HepG2 (cell line): ENCODE measurements around the gene ATP11A. TPM values are rescaled to one million over a fixed set of nuclear protein-coding genes. Genes with fewer than 3 reads are reported as not detected.

Source experiments
- AGO2 ChIP-seq: fragments of 200-400 bp; formaldehyde crosslinking; optimal IDR thresholded peaks from 2 replicates; pipeline ENCODE3; 2017; ENCODE audit warnings: mild to moderate bottlenecking, low read depth, low read length, moderate library complexity
- DRAP1 ChIP-seq: IDR thresholded peaks from 2 replicates; pipeline ENCODE4 v1.6.1; 2016; ENCODE audit warnings: missing genetic modification reagents, missing compliant biosample characterization
- ELF4 ChIP-seq: sonication (generic); formaldehyde crosslinking; IDR thresholded peaks from 2 replicates; pipeline ENCODE4 v1.5.0; 2020; ENCODE audit warnings: missing genetic modification reagents, mild to moderate bottlenecking, moderate library complexity, borderline replicate concordance
- FLYWCH1 ChIP-seq: sonication (generic); formaldehyde crosslinking; IDR thresholded peaks from 2 replicates; pipeline ENCODE4 v1.8.1; 2023; ENCODE audit warnings: mild to moderate bottlenecking, missing genetic modification reagents
- HNF1A ChIP-seq, 2 experiments: sonication (generic) in 1 of 2; formaldehyde crosslinking in 1 of 2; IDR thresholded peaks; 2 replicates each; pipeline versions ENCODE4 v1.4.0 to v1.6.1; 2016 to 2020; ENCODE audit warnings: borderline replicate concordance in 1 of 2, low read depth in 1 of 2, mild to moderate bottlenecking in 1 of 2, missing genetic modification reagents in 1 of 2
- JUND ChIP-seq: sonication (generic); formaldehyde crosslinking; IDR thresholded peaks from 2 replicates; pipeline ENCODE4 v1.8.0; 2022; ENCODE audit warnings: mild to moderate bottlenecking, missing genetic modification reagents
- MED13 ChIP-seq: sonication (generic); formaldehyde crosslinking; IDR thresholded peaks from 2 replicates; pipeline ENCODE4 v1.5.0; 2020; ENCODE audit warnings: missing genetic modification reagents
- NCOA2 ChIP-seq: sonication (generic); formaldehyde crosslinking; IDR thresholded peaks from 2 replicates; pipeline ENCODE4 v1.8.0; 2022; ENCODE audit warnings: inconsistent platforms
- NKX3-1 ChIP-seq: sonication (generic); formaldehyde crosslinking; IDR thresholded peaks from 2 replicates; pipeline ENCODE4 v1.5.0; 2020; ENCODE audit warnings: missing genetic modification reagents
- SIX4 ChIP-seq: sonication (generic); formaldehyde crosslinking; IDR thresholded peaks from 2 replicates; pipeline ENCODE4 v1.4.0; 2020; ENCODE audit warnings: missing genetic modification reagents
- ZBTB38 ChIP-seq: sonication (generic); formaldehyde crosslinking; IDR thresholded peaks from 2 replicates; pipeline ENCODE4 v1.5.1; 2020; ENCODE audit warnings: mild to moderate bottlenecking, missing genetic modification reagents
- ZFP62 ChIP-seq: sonication (generic); formaldehyde crosslinking; IDR thresholded peaks from 2 replicates; pipeline ENCODE4 v1.4.0; 2020; ENCODE audit warnings: missing genetic modification reagents
- ZNF333 ChIP-seq: sonication (generic); formaldehyde crosslinking; IDR thresholded peaks from 2 replicates; pipeline ENCODE4 v1.4.0; 2020; ENCODE audit warnings: mild to moderate bottlenecking, missing genetic modification reagents, borderline replicate concordance
- ZNF569 ChIP-seq: sonication (generic); formaldehyde crosslinking; IDR thresholded peaks from 2 replicates; pipeline ENCODE4 v1.5.0; 2020; ENCODE audit warnings: mild to moderate bottlenecking, missing genetic modification reagents, moderate library complexity, borderline replicate concordance
- ZNF614 ChIP-seq: IDR thresholded peaks from 2 replicates; pipeline ENCODE4 v1.6.1; 2018; ENCODE audit warnings: missing biosample characterization, missing genetic modification reagents, inconsistent platforms, borderline replicate concordance
- ZNF639 ChIP-seq: conservative IDR thresholded peaks from 2 replicates; pipeline ENCODE4 v1.6.1; 2018; ENCODE audit warnings: missing genetic modification reagents
- ZNF687 ChIP-seq: sonication (generic); formaldehyde crosslinking; IDR thresholded peaks from 2 replicates; pipeline ENCODE4 v1.5.1; 2020; ENCODE audit warnings: mild to moderate bottlenecking, missing genetic modification reagents, moderate library complexity
- ZNF776 ChIP-seq: sonication (generic); formaldehyde crosslinking; IDR thresholded peaks from 2 replicates; pipeline ENCODE4 v1.4.0; 2020; ENCODE audit warnings: mild to moderate bottlenecking, missing genetic modification reagents
- polyA plus RNA-seq, 8 experiments: library from polyadenylated mRNA; depleted of rRNA in 3 of 8; stranded (reverse) in 7 of 8; unstranded in 1 of 8; fragments of >200 nt; fragmentation: Illumina TruSeq in 4 of 8; extraction: Trizol in 4 of 8; gene quantifications; 2 replicates each; pipeline versions ENCODE4 v1.2.1 to v1.2.3, GENCODE V29; 2011 to 2016; ENCODE audit warnings: low read depth in 4 of 8, missing spikeins in 1 of 8, mixed read lengths in 1 of 8; ENCODE audit not compliant: insufficient read depth in 1 of 8
- total RNA-seq, 5 experiments: library from RNA; depleted of rRNA; stranded (reverse); fragments of >200 nt; fragmentation: Illumina TruSeq; extraction: Trizol; gene quantifications; 2 replicates each; pipeline ENCODE4 v1.2.3, GENCODE V29; 2016; ENCODE audit warnings: low read depth in 1 of 5

ATP11A gene
- total and polyA plus RNA-seq, 2 of the 13 experiments (the other 11 are each of a cell fraction or from before 2014, with no cell fraction given) = 18.4 to 20.1 TPM

- TF ChIP-seq ZNF776 (no peak), ZNF569 (CRISPR knock-in tag) (no peak), ZNF687 (CRISPR knock-in tag) (peak; percentile 48; the same call in 1 of the 2 replicates), DRAP1 (CRISPR knock-in tag) (no peak), JUND (CRISPR knock-in tag) (no peak), HNF1A (IDR thresholded peaks at IDR 0.05; ENCODE audit: low read depth) (0 out of 2 replicates have a peak, but pooled peaks have one; percentile 3), HNF1A (CRISPR knock-in tag; IDR thresholded peaks at IDR 0.05; ENCODE audit: borderline replicate concordance) (peak; percentile 58; the same call in 1 of the 2 replicates), ZNF333 (CRISPR knock-in tag) (no peak), ZBTB38 (CRISPR knock-in tag) (peak; percentile 53; the same call in 1 of the 2 replicates), ELF4 (CRISPR knock-in tag) (no peak), AGO2 (peak; percentile 45), FLYWCH1 (CRISPR knock-in tag) (no peak), ZNF639 (CRISPR knock-in tag) (no peak), MED13 (no peak), ZNF614 (CRISPR knock-in tag) (no peak), SIX4 (CRISPR knock-in tag) (no peak), ZFP62 (CRISPR knock-in tag) (no peak), NKX3-1 (CRISPR knock-in tag) (no peak), NCOA2 (CRISPR knock-in tag) (no peak)
Measured at GRCh38 chr13:112700291-112701060, 10.6 kb downstream of the ATP11A start (continued).
